Measurements from ENCODE around the gene ALDH1A3. TPM values are rescaled to one million over a fixed set of nuclear protein-coding genes. Genes with fewer than 3 reads are reported as not detected.

ALDH1A3 gene
- total RNA-seq, 1 donor from 2014 or later = 62.9 TPM

- Histone ChIP-seq H3K4me1 (peaks cover 12% of the 10 kb centered on the region), H3K27ac (no peak overlapping the region), H3K4me3 (no peak overlapping the region), H3K9me3 (no peaks in the 10 kb centered on the region), H3K36me3 (no peaks in the 10 kb centered on the region), H3K27me3 (no peaks in the 10 kb centered on the region)
- DNase-seq (ENCODE audit: extremely low spot score in 2 of 2) = no peak
- intact Hi-C loops (cut with DNase I) = no loop called here
- TF ChIP-seq POLR2AphosphoS5 (IDR thresholded peaks at IDR 0.05; ENCODE audit: insufficient read depth in 1 of 2, low read depth in 1 of 2) (no peak), POLR2A (IDR thresholded peaks at IDR 0.05) (no peak)
- TF ChIP-seq, protein P1, sequence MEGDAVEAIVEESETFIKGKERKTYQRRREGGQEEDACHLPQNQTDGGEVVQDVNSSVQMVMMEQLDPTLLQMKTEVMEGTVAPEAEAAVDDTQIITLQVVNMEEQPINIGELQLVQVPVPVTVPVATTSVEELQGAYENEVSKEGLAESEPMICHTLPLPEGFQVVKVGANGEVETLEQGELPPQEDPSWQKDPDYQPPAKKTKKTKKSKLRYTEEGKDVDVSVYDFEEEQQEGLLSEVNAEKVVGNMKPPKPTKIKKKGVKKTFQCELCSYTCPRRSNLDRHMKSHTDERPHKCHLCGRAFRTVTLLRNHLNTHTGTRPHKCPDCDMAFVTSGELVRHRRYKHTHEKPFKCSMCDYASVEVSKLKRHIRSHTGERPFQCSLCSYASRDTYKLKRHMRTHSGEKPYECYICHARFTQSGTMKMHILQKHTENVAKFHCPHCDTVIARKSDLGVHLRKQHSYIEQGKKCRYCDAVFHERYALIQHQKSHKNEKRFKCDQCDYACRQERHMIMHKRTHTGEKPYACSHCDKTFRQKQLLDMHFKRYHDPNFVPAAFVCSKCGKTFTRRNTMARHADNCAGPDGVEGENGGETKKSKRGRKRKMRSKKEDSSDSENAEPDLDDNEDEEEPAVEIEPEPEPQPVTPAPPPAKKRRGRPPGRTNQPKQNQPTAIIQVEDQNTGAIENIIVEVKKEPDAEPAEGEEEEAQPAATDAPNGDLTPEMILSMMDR (IDR thresholded peaks at IDR 0.05) = no peak
Observed at GRCh38 chr15:100852630-100853029, 27.0 kb upstream of the ALDH1A3 start.

DNA sequence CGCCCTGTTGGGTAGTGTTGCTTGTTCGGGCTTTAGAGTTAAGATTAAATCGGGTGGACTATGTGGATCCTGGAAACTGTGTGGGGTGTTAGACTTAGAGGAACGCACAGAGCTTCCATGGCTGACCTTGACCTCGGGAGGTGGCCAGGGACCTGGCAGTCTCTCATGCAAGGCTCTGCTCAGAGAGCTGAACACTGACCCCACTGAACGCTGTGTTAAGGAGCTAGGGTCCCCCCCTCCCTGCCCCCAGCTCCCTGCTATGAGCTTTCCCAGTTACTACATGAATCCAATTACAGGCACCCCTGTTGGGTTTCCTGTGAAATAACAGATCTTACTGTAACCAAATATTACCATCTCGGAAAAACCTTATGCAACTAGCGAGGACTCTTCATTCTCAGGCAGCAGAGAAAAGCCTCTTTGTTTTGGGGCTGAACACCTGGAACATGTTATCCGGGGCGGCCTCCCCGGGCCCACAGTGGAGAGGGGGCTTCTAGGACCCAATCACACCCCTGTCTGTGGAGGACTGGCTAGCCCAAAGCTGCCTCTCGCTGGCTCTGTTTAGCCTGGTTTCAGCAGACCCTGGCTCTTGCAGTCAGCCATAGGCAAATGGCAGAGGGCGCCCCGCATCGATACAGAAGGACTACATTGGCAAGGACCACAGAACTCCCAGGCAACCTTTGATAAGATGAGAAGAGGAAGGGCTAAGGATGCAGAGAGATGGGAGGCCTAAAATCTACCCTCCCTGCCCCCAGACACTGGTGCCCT, 25.8 kb upstream of the ALDH1A3 start:
- DNase-seq (ENCODE audit: extremely low spot score in 2 of 2) = no peak
- TF ChIP-seq, protein P1 (IDR thresholded peaks at IDR 0.05) = no peak
- TF ChIP-seq POLR2A (IDR thresholded peaks at IDR 0.05) = no peak
- no peak for TF ChIP-seq POLR2AphosphoS5 (IDR thresholded peaks at IDR 0.05; ENCODE audit: insufficient read depth in 1 of 2, low read depth in 1 of 2)
- H3K27ac ChIP-seq = no peak overlapping the region

GRCh38 chr15:100856867-100857266, 22.8 kb upstream of the ALDH1A3 start:
- no peak overlapping the region for H3K27ac ChIP-seq
- TF ChIP-seq POLR2A (IDR thresholded peaks at IDR 0.05) = no peak
- TF ChIP-seq, protein P1 (IDR thresholded peaks at IDR 0.05) = no peak
- TF ChIP-seq POLR2AphosphoS5 (IDR thresholded peaks at IDR 0.05; ENCODE audit: insufficient read depth in 1 of 2, low read depth in 1 of 2) = no peak
- H3K36me3 ChIP-seq = no peaks in the 10 kb centered on the region
- intact Hi-C loops (cut with DNase I) = no loop called here
- DNase-seq (ENCODE audit: extremely low spot score in 2 of 2) = no peak
- no peak overlapping the region for H3K4me3 ChIP-seq
- H3K27me3 ChIP-seq = no peaks in the 10 kb centered on the region
- no peaks in the 10 kb centered on the region for H3K9me3 ChIP-seq
- no peaks in the 10 kb centered on the region for H3K4me1 ChIP-seq

More for the DNA sequence above, 25.8 kb upstream of the ALDH1A3 start:
- no peaks in the 10 kb centered on the region for H3K9me3 ChIP-seq
- H3K27me3 ChIP-seq = no peaks in the 10 kb centered on the region
- no peak overlapping the region for H3K4me3 ChIP-seq
- peaks cover 12% of the 10 kb centered on the region for H3K4me1 ChIP-seq
- no peaks in the 10 kb centered on the region for H3K36me3 ChIP-seq
- intact Hi-C loops (cut with DNase I) = no loop called here

DNA sequence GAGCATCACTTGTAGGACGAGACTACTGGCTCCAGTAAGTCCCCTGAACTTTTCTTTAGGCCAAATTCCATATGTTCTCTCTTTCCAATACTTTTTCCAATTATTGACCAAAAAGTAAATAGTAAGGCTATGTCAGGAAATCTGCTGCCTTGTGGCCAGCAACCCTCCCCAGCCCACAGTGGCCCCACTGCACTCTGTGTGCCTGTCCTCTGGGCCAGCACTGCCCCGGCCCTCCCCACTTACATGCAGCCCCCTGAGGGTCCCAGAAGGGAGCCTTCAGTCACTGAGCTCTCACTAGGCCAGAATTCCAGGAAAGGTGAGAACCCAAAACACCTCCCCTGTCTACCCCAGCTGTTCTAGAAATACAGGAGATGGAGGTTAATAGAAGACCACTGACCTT, 21.3 kb upstream of the ALDH1A3 start:
- H3K27me3 ChIP-seq = no peaks in the 10 kb centered on the region
- no peak overlapping the region for H3K4me3 ChIP-seq
- TF ChIP-seq POLR2A (IDR thresholded peaks at IDR 0.05) (no peak), POLR2AphosphoS5 (IDR thresholded peaks at IDR 0.05; ENCODE audit: insufficient read depth in 1 of 2, low read depth in 1 of 2) (no peak)
- TF ChIP-seq, protein P1 (IDR thresholded peaks at IDR 0.05) = no peak
- intact Hi-C loops (cut with DNase I) = no loop called here
- no peak for DNase-seq (ENCODE audit: extremely low spot score in 2 of 2)
- no peak overlapping the region for H3K27ac ChIP-seq
- no peaks in the 10 kb centered on the region for H3K36me3 ChIP-seq
- H3K9me3 ChIP-seq = no peaks in the 10 kb centered on the region
- H3K4me1 ChIP-seq = peaks cover 4% of the 10 kb centered on the region
